DND-41 (cell line): ENCODE measurements around the gene GID8.

Source experiments
- EZH2 ChIP-seq: IDR thresholded peaks from 3 replicates; pipeline ENCODE4 v1.6.1; 2012; ENCODE audit warnings: borderline replicate concordance, low read depth, mild to moderate bottlenecking, moderate library complexity, low read length, inconsistent platforms; ENCODE audit not compliant: severe bottlenecking
- TF ChIP-seq, protein P1 (sequence below): IDR thresholded peaks from 2 replicates; pipeline ENCODE4 v1.5.1; 2012; ENCODE audit warnings: borderline replicate concordance, low read length, moderate library complexity, mild to moderate bottlenecking; ENCODE audit not compliant: poor library complexity, severe bottlenecking; ENCODE audit errors: extremely low read depth

DNA sequence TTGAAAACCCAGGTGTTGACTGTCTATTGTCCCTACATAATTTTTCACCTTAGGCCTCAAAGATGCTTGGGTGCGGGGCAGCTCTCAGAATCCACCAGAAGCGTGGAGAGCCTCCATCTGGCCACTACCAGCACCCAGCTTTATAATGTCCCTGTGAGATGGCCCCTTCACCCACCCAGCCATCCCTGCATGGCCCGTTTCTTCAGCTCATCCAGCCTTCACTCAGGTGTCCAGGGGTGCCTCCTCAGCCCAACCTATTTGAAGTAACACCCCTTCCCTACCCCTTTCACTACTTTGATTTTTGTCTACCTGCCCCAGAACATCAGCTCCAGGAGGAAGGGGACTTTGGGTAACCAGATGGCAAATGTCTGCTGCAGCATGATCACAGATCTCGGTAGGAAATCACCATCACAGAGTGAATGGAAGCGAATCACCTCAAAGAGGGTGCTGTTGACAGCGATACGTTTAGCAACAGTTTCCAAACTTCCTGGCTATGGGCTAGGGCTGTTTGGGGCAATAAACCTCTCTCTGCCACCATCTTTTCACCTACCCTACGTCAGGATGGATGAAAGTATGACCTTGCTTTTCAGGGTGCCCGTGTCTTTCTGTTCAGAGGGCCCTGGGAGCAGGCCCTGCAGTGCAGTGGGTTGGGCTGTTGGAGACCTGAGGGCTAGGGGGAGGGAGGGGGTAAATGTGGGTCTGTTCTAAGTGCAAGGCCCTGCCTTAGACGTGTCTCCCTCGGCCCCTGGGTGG is 13.4 kb downstream of the GID8 start:
- no peak for TF ChIP-seq EZH2
- TF ChIP-seq, protein P1, sequence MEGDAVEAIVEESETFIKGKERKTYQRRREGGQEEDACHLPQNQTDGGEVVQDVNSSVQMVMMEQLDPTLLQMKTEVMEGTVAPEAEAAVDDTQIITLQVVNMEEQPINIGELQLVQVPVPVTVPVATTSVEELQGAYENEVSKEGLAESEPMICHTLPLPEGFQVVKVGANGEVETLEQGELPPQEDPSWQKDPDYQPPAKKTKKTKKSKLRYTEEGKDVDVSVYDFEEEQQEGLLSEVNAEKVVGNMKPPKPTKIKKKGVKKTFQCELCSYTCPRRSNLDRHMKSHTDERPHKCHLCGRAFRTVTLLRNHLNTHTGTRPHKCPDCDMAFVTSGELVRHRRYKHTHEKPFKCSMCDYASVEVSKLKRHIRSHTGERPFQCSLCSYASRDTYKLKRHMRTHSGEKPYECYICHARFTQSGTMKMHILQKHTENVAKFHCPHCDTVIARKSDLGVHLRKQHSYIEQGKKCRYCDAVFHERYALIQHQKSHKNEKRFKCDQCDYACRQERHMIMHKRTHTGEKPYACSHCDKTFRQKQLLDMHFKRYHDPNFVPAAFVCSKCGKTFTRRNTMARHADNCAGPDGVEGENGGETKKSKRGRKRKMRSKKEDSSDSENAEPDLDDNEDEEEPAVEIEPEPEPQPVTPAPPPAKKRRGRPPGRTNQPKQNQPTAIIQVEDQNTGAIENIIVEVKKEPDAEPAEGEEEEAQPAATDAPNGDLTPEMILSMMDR: no peak
